HG02981 (cell line): ENCODE data around the gene RTN1.
A peak's percentile ranks its signal among the peaks of the same experiment; 100 is the strongest.
"Not testable (repeated sequence)": the region's sequence is repeated elsewhere in the genome, so short reads cannot be mapped to it uniquely, and the experiment has no call there.

ENCODE experiments used
- ATAC-seq: cut with Tn5 transposase; IDR thresholded peaks from one replicate; pipeline ENCODE4 v1.9.1; 2021; ENCODE audit warnings: mild to moderate bottlenecking, moderate library complexity; ENCODE audit not compliant: unreplicated experiment

The RTN1 gene

GRCh38 chr14:59707778-59708561 lies 162.6 kb downstream of the RTN1 start:
- no peak for ATAC-seq

GRCh38 chr14:59705866-59706265 lies 164.7 kb downstream of the RTN1 start:
- ATAC-seq, result no peak

DNA sequence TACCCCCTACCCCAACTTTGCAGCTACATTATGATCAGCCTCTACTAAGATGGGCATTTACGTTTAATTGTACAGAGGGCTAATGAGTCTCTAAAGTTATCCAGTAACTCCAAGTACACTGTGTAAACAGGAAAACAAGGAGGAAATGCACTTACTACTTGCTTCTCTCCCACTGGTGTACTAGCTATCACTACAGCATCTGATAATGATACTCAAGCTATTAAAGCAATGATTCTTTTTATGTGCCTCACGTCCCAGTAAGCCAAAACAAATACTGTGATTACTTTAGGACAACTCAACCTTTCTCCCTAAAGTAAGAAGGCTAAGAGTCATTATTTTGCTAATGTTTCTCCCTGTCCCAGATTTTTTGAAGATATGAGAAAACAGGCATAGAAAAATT lies 165.3 kb downstream of the RTN1 start:
- ATAC-seq, result no peak

DNA sequence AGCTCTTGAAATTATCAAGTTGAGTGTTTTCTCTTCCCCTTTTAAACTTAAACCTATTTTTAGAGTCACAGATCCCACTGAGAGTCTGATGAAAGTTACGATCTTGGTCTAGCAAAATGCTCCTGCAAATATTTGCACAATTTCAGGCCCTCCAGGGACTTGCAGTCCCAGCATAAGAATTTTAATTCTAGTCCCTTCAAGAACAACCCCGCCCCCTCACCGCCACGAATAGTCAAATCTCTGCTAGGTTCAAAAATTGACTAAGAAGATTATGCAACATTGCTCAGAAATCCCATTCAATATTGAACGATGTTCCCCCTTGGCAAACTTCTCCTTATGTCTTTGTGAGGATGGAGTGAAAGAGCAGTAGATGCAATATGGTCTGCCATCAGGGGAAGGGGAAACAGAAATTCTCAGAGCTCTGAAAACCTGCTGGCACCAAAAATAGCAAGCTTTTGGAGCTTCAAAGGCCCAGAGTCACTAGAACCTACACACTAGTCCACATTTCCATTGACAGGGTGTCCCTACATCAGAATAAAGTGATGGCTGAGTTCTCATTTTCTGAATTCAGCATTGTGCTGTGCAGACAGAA lies 166.4 kb downstream of the RTN1 start:
- no peak for ATAC-seq

DNA sequence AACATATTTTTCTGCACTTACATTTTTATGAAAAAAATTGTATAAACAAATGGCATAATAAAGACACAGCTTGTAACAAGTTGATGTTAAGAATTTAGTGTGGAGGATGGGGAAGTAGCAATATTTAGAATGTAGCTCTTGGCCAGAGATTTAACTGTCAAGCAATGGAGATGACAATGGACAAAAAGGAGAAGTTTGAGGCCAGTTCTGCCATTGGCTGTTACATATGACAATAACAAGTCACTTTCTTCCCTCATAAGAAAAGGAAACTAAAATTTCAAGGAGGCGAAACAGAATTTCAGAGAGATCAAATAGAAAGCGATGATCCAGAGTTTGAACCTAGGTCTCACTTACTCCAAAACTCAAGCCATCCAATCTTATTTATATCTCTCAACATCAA lies 171.1 kb downstream of the RTN1 start:
- no peak for ATAC-seq

GRCh38 chr14:59698793-59699192 lies 171.8 kb downstream of the RTN1 start:
- ATAC-seq, result no peak

GRCh38 chr14:59695198-59695597 lies 175.4 kb downstream of the RTN1 start:
- ATAC-seq, result no peak

- ATAC-seq, result no peak
These were observed 179.3 kb downstream of the RTN1 start for GRCh38 chr14:59691266-59691665.

- ATAC-seq, result no peak
These were observed 180.2 kb downstream of the RTN1 start for GRCh38 chr14:59690426-59690825.

DNA sequence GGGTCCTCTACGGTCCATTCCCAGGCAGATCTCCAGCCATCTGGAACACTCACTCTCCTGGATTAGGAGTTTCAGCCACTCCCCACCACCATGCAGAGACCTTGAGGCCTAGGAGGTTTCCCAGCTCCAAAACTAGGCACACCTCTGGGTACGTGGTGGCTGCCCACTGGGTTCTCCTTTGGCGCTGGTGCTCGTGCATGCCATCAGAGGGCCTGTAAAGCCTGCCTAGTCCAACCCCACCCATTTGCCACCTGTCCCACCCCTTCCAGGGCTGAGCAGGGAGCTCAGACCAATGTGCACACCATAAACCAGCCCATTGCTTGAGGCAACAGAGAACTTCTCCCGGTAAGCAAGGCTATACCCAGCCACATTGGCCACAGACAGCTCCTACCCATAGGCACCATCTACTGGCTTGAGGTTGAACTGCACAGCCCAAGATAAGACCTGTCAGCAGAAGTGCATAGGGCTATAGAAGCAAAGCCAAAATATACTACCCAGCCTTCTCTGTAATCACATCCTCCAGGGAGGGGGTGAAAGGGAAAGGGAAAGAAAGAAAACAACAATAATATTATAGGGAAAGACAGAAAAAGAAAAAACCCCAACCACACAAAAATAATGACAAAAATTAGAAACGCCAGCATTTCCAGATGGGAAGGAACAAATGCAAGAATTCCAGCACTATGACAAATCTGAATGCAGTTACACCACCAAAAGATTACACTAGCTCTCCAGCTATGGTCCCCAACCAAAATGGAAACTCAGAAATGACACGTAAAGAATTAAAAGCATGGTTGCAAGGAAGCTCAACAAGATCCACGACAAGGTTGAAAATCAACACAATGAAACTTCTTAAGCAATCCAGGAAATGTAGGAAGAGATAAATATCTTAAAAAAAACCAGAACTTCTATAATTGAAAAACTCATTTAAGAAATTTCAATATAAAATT lies 182.1 kb downstream of the RTN1 start:
- ATAC-seq, result peak; percentile 99

- no peak for ATAC-seq
These were observed 182.9 kb downstream of the RTN1 start for GRCh38 chr14:59687663-59688062.

- no peak for ATAC-seq
These were observed 190.7 kb downstream of the RTN1 start for GRCh38 chr14:59679872-59680271.

GRCh38 chr14:59678352-59678751 lies 192.2 kb downstream of the RTN1 start:
- ATAC-seq, result no peak

GRCh38 chr14:59677771-59678231 lies 192.8 kb downstream of the RTN1 start:
- ATAC-seq, result no peak

GRCh38 chr14:59675394-59675793 lies 195.2 kb downstream of the RTN1 start:
- ATAC-seq, result no peak

GRCh38 chr14:59664741-59665140 lies 205.8 kb downstream of the RTN1 start:
- no peak for ATAC-seq

- ATAC-seq, result no peak
These were observed 212.8 kb downstream of the RTN1 start for GRCh38 chr14:59657769-59658168.

DNA sequence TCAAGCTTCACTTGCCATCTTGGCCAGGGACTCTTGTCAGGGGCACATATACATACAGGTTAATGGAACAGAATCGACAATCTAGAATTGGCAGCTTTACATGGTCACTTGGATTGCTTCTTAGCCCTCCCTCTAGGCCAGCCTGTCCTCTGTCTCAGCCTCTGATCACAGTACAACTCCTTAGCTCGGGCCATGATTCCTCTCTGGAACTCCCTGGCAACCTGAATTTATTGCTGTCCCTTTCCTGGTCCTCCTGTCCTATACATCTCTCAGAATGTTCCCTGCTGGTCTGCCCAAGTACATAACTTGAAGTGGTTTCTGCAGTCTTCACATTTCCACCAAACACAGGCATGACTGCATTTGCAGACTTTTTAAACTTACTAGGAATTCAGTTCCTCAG lies 214.1 kb downstream of the RTN1 start:
- ATAC-seq, result no peak

DNA sequence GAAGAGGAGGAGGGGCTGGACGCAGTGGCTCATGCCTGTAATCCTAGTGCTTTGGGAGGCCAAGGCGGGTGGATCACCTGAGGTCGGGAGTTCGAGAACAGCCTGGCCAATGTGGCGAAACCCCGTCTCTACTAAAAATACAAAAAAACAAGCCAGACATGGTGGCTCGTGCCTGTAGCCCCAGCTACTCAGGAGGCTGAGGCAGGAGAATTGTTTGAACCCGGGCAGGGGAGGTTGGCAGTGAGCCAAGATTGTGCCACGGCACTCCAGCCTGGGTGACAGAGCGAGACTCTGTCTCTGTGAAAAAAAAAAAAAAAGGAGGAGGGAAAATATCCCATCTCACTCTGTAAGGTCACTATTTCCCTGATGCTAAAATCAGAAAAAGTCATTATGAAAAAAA lies 216.4 kb downstream of the RTN1 start:
- ATAC-seq, result not testable (repeated sequence)

- not testable (repeated sequence) for ATAC-seq
These were observed 223.7 kb downstream of the RTN1 start for GRCh38 chr14:59646832-59647231.

DNA sequence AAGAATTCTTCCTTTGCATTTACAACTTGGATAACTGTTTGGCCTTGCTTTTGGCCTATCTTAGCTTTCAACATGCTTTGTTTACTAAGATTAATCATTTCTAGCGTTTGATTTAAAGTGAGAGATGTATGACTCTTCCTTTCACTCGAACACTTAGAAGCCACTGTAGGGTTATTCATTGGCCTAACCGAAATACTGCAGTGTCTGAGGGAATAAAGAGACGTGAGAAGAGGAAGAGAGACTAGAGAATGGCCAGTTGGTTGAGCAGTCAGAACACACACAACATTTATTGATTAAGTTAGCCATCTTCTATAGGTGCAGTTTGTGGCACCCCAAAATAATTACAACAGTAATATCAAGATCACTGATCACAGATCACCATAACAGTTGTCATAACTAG lies 231.7 kb downstream of the RTN1 start:
- no peak for ATAC-seq
